ENCODE measurements around the gene GZMM.
A peak's percentile ranks its signal among the peaks of the same experiment; 100 is the strongest.

GZMM gene

GRCh38 chr19:543910-544608 lies at the start of gene GZMM:
Gene GZMM (plus strand): TSS chr19:544053. CDS start chr19:544072, 19 bp downstream.
- no peak within 1 kb of the TSS for H3K4me3 ChIP-seq (ENCODE audit: low read length)

GRCh38 chr19:494171-495080 lies 49.4 kb upstream of the GZMM start:
- Histone ChIP-seq H3K36me3 (ENCODE audit: control insufficient read depth, low read depth, low read length) (no peaks in the 10 kb centered on the region), H3K4me1 (ENCODE audit: control insufficient read depth, low read depth, low read length) (no peaks in the 10 kb centered on the region), H3K9me3 (ENCODE audit: control insufficient read depth, low read depth, low read length) (no peaks in the 10 kb centered on the region), H3K27me3 (ENCODE audit: control insufficient read depth, insufficient read depth, low read length) (peaks cover 30% of the 10 kb centered on the region), H3K9ac (ENCODE audit: low read length) (no peak overlapping the region), H3K27ac (ENCODE audit: low read length) (no peak overlapping the region), H3K4me3 (ENCODE audit: low read length) (no peak overlapping the region)

More at GRCh38 chr19:543910-544608, at the start of gene GZMM:
- Histone ChIP-seq H3K4me1 (ENCODE audit: control insufficient read depth, low read depth, low read length) (no peaks in the 10 kb centered on the region), H3K27me3 (ENCODE audit: control insufficient read depth, insufficient read depth, low read length) (no peaks in the 10 kb centered on the region), H3K9me3 (ENCODE audit: control insufficient read depth, low read depth, low read length) (no peaks in the 10 kb centered on the region), H3K36me3 (ENCODE audit: control insufficient read depth, low read depth, low read length) (peaks cover 3% of the 10 kb centered on the region), H3K9ac (ENCODE audit: low read length) (no peak within 1 kb of the TSS), H3K27ac (ENCODE audit: low read length) (no peak within 1 kb of the TSS)

GRCh38 chr19:495081-495401 lies 48.8 kb upstream of the GZMM start:
- no peaks in the 10 kb centered on the region for H3K9me3 ChIP-seq (ENCODE audit: control insufficient read depth, low read depth, low read length)
- H3K4me1 ChIP-seq (ENCODE audit: control insufficient read depth, low read depth, low read length), result no peaks in the 10 kb centered on the region
- peaks cover 35% of the 10 kb centered on the region for H3K27me3 ChIP-seq (ENCODE audit: control insufficient read depth, insufficient read depth, low read length)
- no peaks in the 10 kb centered on the region for H3K36me3 ChIP-seq (ENCODE audit: control insufficient read depth, low read depth, low read length)
- no peak overlapping the region for H3K4me3 ChIP-seq (ENCODE audit: low read length)
- no peak overlapping the region for H3K27ac ChIP-seq (ENCODE audit: low read length)
- no peak overlapping the region for H3K9ac ChIP-seq (ENCODE audit: low read length)

GRCh38 chr19:495402-496111 lies 48.3 kb upstream of the GZMM start:
- H3K9ac ChIP-seq (ENCODE audit: low read length), result no peak overlapping the region
- no peak overlapping the region for H3K27ac ChIP-seq (ENCODE audit: low read length)
- no peak overlapping the region for H3K4me3 ChIP-seq (ENCODE audit: low read length)
- no peaks in the 10 kb centered on the region for H3K36me3 ChIP-seq (ENCODE audit: control insufficient read depth, low read depth, low read length)
- H3K27me3 ChIP-seq (ENCODE audit: control insufficient read depth, insufficient read depth, low read length), result peaks cover 40% of the 10 kb centered on the region
- H3K9me3 ChIP-seq (ENCODE audit: control insufficient read depth, low read depth, low read length), result no peaks in the 10 kb centered on the region
- H3K4me1 ChIP-seq (ENCODE audit: control insufficient read depth, low read depth, low read length), result no peaks in the 10 kb centered on the region

- peak within 1 kb of the TSS; percentile 17 for H3K4me3 ChIP-seq (ENCODE audit: low read length)
- no peaks in the 10 kb centered on the region for H3K4me1 ChIP-seq (ENCODE audit: control insufficient read depth, low read depth, low read length)
- peaks cover 41% of the 10 kb centered on the region for H3K27me3 ChIP-seq (ENCODE audit: control insufficient read depth, insufficient read depth, low read length)
- H3K36me3 ChIP-seq (ENCODE audit: control insufficient read depth, low read depth, low read length), result no peaks in the 10 kb centered on the region
- H3K9ac ChIP-seq (ENCODE audit: low read length), result no peak within 1 kb of the TSS
- no peak within 1 kb of the TSS for H3K27ac ChIP-seq (ENCODE audit: low read length)
- H3K9me3 ChIP-seq (ENCODE audit: control insufficient read depth, low read depth, low read length), result no peaks in the 10 kb centered on the region
Measured at GRCh38 chr19:496112-496665, 47.7 kb upstream of the GZMM start, which contains the start of gene MADCAM1. Gene MADCAM1 (plus strand): TSS chr19:496486. CDS start chr19:496500, 14 bp downstream.

- Histone ChIP-seq H3K9me3 (ENCODE audit: control insufficient read depth, low read depth, low read length) (no peaks in the 10 kb centered on the region), H3K27me3 (ENCODE audit: control insufficient read depth, insufficient read depth, low read length) (peaks cover 41% of the 10 kb centered on the region), H3K4me3 (ENCODE audit: low read length) (peak overlapping the region; percentile 17), H3K4me1 (ENCODE audit: control insufficient read depth, low read depth, low read length) (no peaks in the 10 kb centered on the region), H3K9ac (ENCODE audit: low read length) (no peak overlapping the region), H3K36me3 (ENCODE audit: control insufficient read depth, low read depth, low read length) (no peaks in the 10 kb centered on the region), H3K27ac (ENCODE audit: low read length) (no peak overlapping the region)
Measured at GRCh38 chr19:496986-497385, 46.9 kb upstream of the GZMM start.

GRCh38 chr19:497491-497868 lies 46.4 kb upstream of the GZMM start:
- H3K27ac ChIP-seq (ENCODE audit: low read length), result no peak overlapping the region
- H3K4me3 ChIP-seq (ENCODE audit: low read length), result peak overlapping the region; percentile 42
- no peaks in the 10 kb centered on the region for H3K36me3 ChIP-seq (ENCODE audit: control insufficient read depth, low read depth, low read length)
- H3K9ac ChIP-seq (ENCODE audit: low read length), result no peak overlapping the region
- no peaks in the 10 kb centered on the region for H3K9me3 ChIP-seq (ENCODE audit: control insufficient read depth, low read depth, low read length)
- H3K4me1 ChIP-seq (ENCODE audit: control insufficient read depth, low read depth, low read length), result no peaks in the 10 kb centered on the region
- peaks cover 41% of the 10 kb centered on the region for H3K27me3 ChIP-seq (ENCODE audit: control insufficient read depth, insufficient read depth, low read length)

GRCh38 chr19:497869-498510 lies 45.9 kb upstream of the GZMM start:
- Histone ChIP-seq H3K4me1 (ENCODE audit: control insufficient read depth, low read depth, low read length) (no peaks in the 10 kb centered on the region), H3K9ac (ENCODE audit: low read length) (no peak overlapping the region), H3K27me3 (ENCODE audit: control insufficient read depth, insufficient read depth, low read length) (peaks cover 41% of the 10 kb centered on the region), H3K4me3 (ENCODE audit: low read length) (peak overlapping the region; percentile 42), H3K9me3 (ENCODE audit: control insufficient read depth, low read depth, low read length) (no peaks in the 10 kb centered on the region), H3K36me3 (ENCODE audit: control insufficient read depth, low read depth, low read length) (no peaks in the 10 kb centered on the region), H3K27ac (ENCODE audit: low read length) (no peak overlapping the region)

- Histone ChIP-seq H3K36me3 (ENCODE audit: control insufficient read depth, low read depth, low read length) (no peaks in the 10 kb centered on the region), H3K27ac (ENCODE audit: low read length) (no peak overlapping the region), H3K9me3 (ENCODE audit: control insufficient read depth, low read depth, low read length) (no peaks in the 10 kb centered on the region), H3K4me1 (ENCODE audit: control insufficient read depth, low read depth, low read length) (no peaks in the 10 kb centered on the region), H3K27me3 (ENCODE audit: control insufficient read depth, insufficient read depth, low read length) (peaks cover 41% of the 10 kb centered on the region), H3K4me3 (ENCODE audit: low read length) (no peak overlapping the region), H3K9ac (ENCODE audit: low read length) (no peak overlapping the region)
Measured at GRCh38 chr19:498511-498891, 45.4 kb upstream of the GZMM start.

- H3K9ac ChIP-seq (ENCODE audit: low read length), result no peak overlapping the region
- H3K36me3 ChIP-seq (ENCODE audit: control insufficient read depth, low read depth, low read length), result no peaks in the 10 kb centered on the region
- no peaks in the 10 kb centered on the region for H3K9me3 ChIP-seq (ENCODE audit: control insufficient read depth, low read depth, low read length)
- H3K4me3 ChIP-seq (ENCODE audit: low read length), result no peak overlapping the region
- H3K27ac ChIP-seq (ENCODE audit: low read length), result no peak overlapping the region
- peaks cover 41% of the 10 kb centered on the region for H3K27me3 ChIP-seq (ENCODE audit: control insufficient read depth, insufficient read depth, low read length)
- no peaks in the 10 kb centered on the region for H3K4me1 ChIP-seq (ENCODE audit: control insufficient read depth, low read depth, low read length)
Measured at GRCh38 chr19:498977-499623, 44.8 kb upstream of the GZMM start.

Data from iPS-18a (cell line).